GM19023 (cell line): ENCODE results near the gene TFAP2E.

ENCODE experiments used
- ATAC-seq: cut with Tn5 transposase; IDR thresholded peaks from one replicate; pipeline ENCODE4 v1.9.1; 2021; ENCODE audit warnings: mild to moderate bottlenecking, moderate library complexity; ENCODE audit not compliant: unreplicated experiment

Gene TFAP2E

GRCh38 chr1:35573198-35574124 lies at the start of gene TFAP2E:
Gene TFAP2E, plus strand, starts transcription at chr1:35573314. Its CDS starts 264 bp downstream, at chr1:35573578.
- no peak for ATAC-seq

GRCh38 chr1:35524106-35524505 lies 49.0 kb upstream of the TFAP2E start:
- no peak for ATAC-seq

- ATAC-seq: no peak
Measured at GRCh38 chr1:35530168-35530567, 42.9 kb upstream of the TFAP2E start.

GRCh38 chr1:35530946-35531345 lies 42.2 kb upstream of the TFAP2E start:
- ATAC-seq: no peak

- ATAC-seq: no peak
Measured at GRCh38 chr1:35531368-35531767, 41.7 kb upstream of the TFAP2E start.

GRCh38 chr1:35532497-35533223 lies 40.5 kb upstream of the TFAP2E start:
- no peak for ATAC-seq

- ATAC-seq: no peak
Measured at GRCh38 chr1:35533586-35533985, 39.5 kb upstream of the TFAP2E start.

GRCh38 chr1:35535243-35535642 lies 37.9 kb upstream of the TFAP2E start:
- ATAC-seq: no peak

GRCh38 chr1:35536556-35537162 lies 36.5 kb upstream of the TFAP2E start:
- no peak for ATAC-seq

- no peak for ATAC-seq
Measured at GRCh38 chr1:35537806-35538205, 35.3 kb upstream of the TFAP2E start.

- no peak for ATAC-seq
Measured at GRCh38 chr1:35539073-35539823, 33.9 kb upstream of the TFAP2E start.

- ATAC-seq: no peak
Measured at GRCh38 chr1:35539824-35540261, 33.3 kb upstream of the TFAP2E start.

- no peak for ATAC-seq
Measured at GRCh38 chr1:35544976-35545375, 28.1 kb upstream of the TFAP2E start.

- no peak for ATAC-seq
Measured at GRCh38 chr1:35546614-35547013, 26.5 kb upstream of the TFAP2E start.

- ATAC-seq: no peak
Measured at GRCh38 chr1:35553851-35554250, 19.3 kb upstream of the TFAP2E start.

GRCh38 chr1:35554266-35555211 lies 18.6 kb upstream of the TFAP2E start:
- no peak for ATAC-seq

GRCh38 chr1:35555212-35555584 lies 17.9 kb upstream of the TFAP2E start:
- ATAC-seq: no peak

- no peak for ATAC-seq
Measured at GRCh38 chr1:35555601-35556477, 17.3 kb upstream of the TFAP2E start.
